Fibroblast of villous mesenchyme (primary cell): ENCODE results near the gene DCTN3. TPM values are rescaled to one million over a fixed set of nuclear protein-coding genes. Genes with fewer than 3 reads are reported as not detected.

Experiments used
- DNase-seq: peaks from one replicate; pipeline ENCODE4 v3.0.0-alpha.2; 2010; ENCODE audit warnings: low read depth
- H3K4me3 ChIP-seq: 2 replicates; pipeline ENCODE4 v1.5.1; 2011; ENCODE audit warnings: low read depth, mild to moderate bottlenecking, low read length
- total RNA-seq: library from RNA; depleted of rRNA; stranded (reverse); fragments of >200 nt; gene quantifications from 2 replicates; pipeline ENCODE4 v1.2.3, GENCODE V29; 2012
- TF ChIP-seq, protein P1 (sequence below): IDR thresholded peaks from 2 replicates; pipeline ENCODE4 v1.5.1; 2012; ENCODE audit warnings: low read depth, mild to moderate bottlenecking, low read length; ENCODE audit not compliant: insufficient read depth

The DCTN3 gene
- total RNA-seq, 1 donor, result 70.8 TPM

DNA sequence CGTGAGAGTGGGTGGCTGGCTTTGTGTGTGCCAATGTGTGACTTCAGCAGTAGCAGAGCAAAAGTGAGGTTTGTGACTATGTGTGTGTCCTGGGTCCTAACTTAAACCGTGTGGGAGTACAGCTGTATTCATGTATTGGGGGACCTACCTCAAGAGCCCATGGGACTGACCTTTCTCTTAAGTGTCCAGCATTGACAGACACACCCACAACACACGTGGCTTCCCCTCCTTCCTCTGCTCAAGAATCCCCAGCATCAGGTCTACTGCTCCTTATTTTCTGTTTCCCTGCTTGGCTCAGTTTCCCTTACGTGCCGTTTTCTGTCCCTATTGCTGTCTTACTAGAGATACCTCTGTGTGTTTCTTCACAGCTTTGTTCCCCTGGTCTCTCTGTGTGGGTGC, 32.3 kb upstream of the DCTN3 start:
- TF ChIP-seq, protein P1, sequence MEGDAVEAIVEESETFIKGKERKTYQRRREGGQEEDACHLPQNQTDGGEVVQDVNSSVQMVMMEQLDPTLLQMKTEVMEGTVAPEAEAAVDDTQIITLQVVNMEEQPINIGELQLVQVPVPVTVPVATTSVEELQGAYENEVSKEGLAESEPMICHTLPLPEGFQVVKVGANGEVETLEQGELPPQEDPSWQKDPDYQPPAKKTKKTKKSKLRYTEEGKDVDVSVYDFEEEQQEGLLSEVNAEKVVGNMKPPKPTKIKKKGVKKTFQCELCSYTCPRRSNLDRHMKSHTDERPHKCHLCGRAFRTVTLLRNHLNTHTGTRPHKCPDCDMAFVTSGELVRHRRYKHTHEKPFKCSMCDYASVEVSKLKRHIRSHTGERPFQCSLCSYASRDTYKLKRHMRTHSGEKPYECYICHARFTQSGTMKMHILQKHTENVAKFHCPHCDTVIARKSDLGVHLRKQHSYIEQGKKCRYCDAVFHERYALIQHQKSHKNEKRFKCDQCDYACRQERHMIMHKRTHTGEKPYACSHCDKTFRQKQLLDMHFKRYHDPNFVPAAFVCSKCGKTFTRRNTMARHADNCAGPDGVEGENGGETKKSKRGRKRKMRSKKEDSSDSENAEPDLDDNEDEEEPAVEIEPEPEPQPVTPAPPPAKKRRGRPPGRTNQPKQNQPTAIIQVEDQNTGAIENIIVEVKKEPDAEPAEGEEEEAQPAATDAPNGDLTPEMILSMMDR, result no peak
- H3K4me3 ChIP-seq, result peak overlapping the region; percentile 53
- no peak for DNase-seq

DNA sequence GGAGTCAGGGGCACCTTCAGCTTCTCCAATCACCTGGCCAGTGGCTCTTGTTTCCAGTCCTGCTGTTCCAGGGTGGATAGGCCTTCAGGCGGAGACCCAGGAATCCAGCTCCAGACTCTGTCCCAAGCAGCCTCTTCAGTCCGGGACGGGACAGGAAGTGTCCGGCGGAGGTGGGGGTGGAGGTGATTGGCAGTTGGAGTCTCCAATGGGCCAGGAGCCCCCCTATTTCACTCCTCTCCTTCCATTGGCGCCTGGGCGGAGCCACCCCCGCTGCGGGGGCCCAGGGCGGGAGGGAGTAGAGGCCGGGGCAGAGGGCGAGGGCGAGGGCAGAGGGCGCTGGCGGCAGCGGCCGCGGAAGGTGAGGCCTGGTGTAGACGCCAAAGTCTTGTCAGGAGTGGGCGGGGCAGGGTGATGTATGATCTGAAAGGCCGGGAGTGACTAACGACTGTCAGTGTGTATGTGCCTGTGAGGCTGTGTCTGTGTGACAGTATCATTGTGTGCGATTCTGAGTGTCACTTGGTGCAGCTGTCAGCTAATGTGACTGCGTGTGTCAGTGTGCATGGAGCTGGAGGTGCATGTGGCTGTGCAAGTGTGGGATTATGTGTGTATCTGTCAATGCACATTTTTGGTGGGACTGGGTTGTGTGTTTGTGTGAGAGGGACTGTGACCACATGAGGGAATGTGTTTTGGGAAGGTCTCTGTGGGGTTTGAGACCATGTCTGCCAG, 31.7 kb upstream of the DCTN3 start, which contains the start of gene IL11RA:
Gene IL11RA (plus strand): TSS at position 310 of the 726 bp plus-strand sequence. CDS start 3,033 bp downstream, outside the sequence.
- H3K4me3 ChIP-seq, result peak within 1 kb of the TSS; percentile 53
- peak; percentile 88 for DNase-seq
- TF ChIP-seq, protein P1, result no peak

DNA sequence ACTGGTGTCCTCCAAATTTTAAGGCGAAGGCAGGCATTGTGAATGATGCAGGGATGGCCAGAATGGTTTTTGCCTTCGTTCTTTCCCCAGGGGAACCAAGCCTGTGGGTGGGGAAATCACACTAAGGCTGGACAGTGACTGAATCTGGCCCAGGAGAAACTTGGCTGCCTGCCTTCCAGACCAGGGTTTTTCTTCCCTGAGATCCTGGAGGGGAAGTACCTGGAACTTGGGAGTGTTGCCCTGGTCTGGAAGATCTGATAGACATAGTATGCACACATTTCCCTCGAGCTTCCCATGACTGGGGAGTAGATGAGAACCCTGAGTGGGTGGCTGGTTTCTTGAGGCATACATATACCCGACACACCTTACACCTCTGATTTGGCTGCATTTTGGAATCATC, 31.0 kb upstream of the DCTN3 start:
- TF ChIP-seq, protein P1, result no peak
- DNase-seq, result peak; percentile 51
- peak overlapping the region; percentile 53 for H3K4me3 ChIP-seq

GRCh38 chr9:34650816-34651215, 30.5 kb upstream of the DCTN3 start:
- TF ChIP-seq, protein P1, result no peak
- no peak overlapping the region for H3K4me3 ChIP-seq
- peak; percentile 26 for DNase-seq

GRCh38 chr9:34648673-34649072, 28.4 kb upstream of the DCTN3 start:
- TF ChIP-seq, protein P1, result no peak
- H3K4me3 ChIP-seq, result no peak overlapping the region
- DNase-seq, result no peak

DNA sequence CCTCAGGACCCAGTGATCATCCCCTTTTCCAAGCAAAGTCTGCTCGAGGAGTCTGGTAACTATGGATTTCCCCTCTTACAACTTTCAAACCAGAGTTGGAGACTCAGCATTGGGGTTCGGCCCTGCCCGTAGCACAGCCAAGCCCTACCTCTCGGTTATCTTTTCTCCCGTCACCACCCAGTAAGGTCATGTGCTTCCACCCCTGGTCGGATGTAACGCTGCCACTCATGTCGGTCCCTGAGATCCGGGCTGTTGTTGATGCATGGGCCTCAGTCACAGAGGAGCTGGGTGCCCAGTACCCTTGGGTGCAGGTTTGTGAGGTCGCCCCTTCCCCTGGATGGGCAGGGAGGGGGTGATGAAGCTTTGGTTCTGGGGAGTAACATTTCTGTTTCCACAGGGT, 27.4 kb upstream of the DCTN3 start:
- no peak for DNase-seq
- peak overlapping the region; percentile 90 for H3K4me3 ChIP-seq
- TF ChIP-seq, protein P1, result no peak

- TF ChIP-seq, protein P1, result no peak
- DNase-seq, result no peak
- peak overlapping the region; percentile 90 for H3K4me3 ChIP-seq
Measured at GRCh38 chr9:34647084-34647403, 26.7 kb upstream of the DCTN3 start.
